ENCODE results near the gene ZNF385B.
"Not testable (repeated sequence)": the region's sequence is repeated elsewhere in the genome, so short reads cannot be mapped to it uniquely, and the experiment has no call there.

The ZNF385B gene

DNA sequence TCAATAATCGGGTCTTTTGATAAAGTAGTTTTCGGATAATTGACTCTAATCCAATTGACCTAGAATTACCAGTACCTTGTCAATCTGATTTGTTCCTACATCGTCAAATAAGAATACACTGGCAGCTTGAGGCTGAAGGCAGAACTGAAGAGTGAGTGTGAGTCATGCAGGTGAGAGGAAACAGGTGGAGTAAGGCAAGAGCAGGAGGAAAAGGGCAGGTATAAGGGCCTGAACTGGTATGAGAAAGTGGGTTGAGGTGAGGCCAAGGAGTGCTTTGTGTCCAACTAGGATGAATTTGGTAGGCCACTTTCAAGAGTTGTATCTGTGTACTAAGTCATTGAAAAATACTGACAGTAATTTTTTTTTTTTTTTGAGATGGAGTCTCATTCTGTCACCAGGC lies 186.0 kb downstream of the ZNF385B start:
- no peak for DNase-seq

- no peak for DNase-seq
Observed at GRCh38 chr2:179671043-179671981, 190.1 kb downstream of the ZNF385B start.

DNA sequence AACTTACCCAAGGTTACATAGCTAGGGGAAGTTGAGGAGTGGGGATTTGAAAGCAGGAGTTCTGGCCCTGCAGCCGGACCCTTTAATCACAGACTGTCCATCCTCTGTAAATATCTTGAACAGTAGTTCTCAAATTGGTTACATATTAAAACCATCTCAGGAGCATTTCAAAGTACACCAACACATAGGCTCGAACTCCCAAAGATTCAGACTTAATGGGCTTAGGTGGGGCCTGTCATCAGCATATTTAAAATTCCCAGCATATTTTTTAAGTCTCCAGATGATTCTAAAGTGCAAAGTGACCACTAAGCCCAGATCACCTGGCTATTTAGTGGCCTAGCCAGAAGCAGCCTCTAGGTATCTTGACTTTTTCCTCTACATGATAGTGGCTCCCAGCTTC lies 192.2 kb downstream of the ZNF385B start:
- no peak for DNase-seq

DNA sequence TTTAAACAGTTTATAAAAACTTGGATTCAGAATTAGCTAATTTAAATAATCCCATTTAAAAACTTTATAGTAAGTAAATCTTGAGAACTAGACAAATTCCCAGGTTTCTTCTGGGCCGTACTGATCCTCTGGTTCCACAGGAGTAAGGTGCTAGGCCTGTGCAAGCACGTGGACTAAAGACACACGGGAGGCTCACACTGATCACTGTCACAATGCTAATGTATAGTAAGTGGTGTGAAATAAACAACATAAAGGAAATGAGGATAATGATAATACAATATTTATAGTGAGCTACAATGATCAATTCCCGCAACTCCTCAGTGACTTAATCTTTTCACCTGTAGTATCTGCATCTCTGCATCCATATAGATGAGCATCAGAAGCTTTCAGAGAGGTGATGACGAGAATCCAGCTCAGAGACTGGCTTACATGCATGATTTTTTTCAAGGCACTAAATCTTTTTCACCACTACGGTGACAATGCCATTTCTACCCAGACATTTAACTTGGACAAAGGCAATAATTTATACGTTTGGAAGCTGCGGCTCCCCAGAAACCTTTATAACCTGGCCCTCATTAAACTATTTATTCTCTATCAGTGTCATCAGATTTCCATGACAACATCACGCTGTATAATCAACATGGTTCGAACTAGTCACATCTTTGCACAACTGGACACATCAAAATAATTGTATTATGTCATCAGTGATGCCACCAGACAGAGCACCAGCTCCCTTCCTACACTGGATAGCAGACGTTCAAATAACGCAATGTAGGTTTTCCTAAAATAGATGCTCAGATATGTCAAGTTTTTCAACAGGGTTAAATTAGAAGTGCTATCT lies 196.2 kb downstream of the ZNF385B start:
- no peak for DNase-seq

DNA sequence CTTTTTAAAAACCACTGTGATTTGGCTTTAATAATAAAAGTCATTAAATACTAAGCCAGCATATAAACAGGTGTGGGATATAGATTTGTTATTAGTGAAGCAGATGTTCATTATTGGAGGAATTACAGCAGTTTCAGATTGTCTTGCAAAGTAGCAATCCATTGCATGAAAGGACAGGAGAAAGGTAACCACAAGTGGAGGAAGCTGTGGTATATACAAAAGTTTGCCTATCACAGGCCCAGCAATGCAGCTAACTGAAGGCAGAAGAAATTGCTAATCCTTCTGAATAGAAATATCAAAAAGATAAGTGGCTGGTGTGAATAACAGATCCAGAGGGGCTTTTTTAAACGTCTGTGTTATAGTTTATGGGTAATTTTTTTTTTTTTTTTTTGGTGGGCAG lies 199.4 kb downstream of the ZNF385B start:
- DNase-seq = no peak

DNA sequence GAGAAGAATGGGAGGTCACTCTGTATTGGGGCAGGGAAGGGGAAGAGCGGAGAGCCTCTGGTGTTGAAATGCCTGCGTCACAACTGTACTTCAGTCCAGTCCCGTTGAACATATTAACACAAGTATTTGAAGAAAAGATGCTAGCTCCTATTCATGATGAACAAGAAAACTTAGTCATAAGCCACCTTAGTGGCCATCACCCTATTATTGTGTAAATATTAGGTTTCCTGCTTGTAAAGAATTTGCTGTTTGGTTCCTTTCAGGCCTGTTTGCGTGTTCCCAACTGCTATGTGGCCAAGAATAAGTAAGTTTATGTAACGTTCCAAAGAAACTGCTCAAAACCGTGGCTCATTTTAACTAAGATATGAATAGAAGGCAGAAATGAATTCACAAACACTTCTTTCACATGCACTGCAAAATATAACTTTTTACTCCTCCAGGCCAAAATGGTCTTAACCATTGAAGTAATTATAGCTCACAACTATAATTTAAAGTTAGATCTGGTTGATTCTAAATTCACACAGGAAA lies 204.3 kb downstream of the ZNF385B start:
- DNase-seq = no peak

- no peak for DNase-seq
Observed at GRCh38 chr2:179655627-179656026, 205.8 kb downstream of the ZNF385B start.

DNA sequence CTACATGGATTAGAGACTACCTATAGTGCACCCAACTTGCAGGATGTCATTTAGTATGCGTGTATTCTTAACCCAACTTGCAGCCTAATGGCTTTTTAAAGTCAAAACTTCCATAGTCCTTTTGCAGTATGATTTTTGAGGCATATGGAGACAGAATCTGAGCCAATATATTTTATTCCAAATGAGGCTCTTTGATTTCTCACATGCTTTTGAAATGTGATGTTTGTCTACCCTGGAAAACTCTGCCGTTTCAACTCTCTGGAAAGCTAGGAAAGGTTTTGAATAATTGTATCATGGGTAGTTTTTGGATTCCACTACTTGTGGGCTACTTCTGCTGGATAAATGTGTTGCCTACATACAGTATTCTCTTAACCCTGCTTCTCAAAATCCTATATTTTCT lies 206.6 kb downstream of the ZNF385B start:
- no peak for DNase-seq

- no peak for DNase-seq
Observed at GRCh38 chr2:179652296-179652695, 209.1 kb downstream of the ZNF385B start.

DNA sequence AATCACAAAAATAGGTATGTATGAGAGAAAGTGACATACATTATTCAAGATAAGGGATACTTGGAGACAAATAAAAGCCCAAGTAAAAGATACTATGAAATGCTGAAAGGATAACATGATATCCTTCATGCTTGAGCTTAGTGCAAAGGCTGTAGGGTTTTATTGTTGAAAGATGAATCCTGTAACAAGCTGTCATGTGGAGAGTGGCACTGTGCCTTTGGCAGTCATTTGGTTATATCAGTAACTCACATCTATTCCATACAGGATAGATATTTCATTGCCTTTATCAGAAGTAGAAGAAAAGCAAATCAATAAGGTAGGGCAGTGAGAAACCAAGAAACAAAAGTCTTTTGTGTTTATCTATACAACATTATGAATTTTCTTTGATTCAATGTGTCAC lies 211.0 kb downstream of the ZNF385B start:
- DNase-seq = no peak

- no peak for DNase-seq
Observed at GRCh38 chr2:179646862-179647587, 214.4 kb downstream of the ZNF385B start.

- DNase-seq = no peak
Observed at GRCh38 chr2:179646173-179646769, 215.1 kb downstream of the ZNF385B start.

DNA sequence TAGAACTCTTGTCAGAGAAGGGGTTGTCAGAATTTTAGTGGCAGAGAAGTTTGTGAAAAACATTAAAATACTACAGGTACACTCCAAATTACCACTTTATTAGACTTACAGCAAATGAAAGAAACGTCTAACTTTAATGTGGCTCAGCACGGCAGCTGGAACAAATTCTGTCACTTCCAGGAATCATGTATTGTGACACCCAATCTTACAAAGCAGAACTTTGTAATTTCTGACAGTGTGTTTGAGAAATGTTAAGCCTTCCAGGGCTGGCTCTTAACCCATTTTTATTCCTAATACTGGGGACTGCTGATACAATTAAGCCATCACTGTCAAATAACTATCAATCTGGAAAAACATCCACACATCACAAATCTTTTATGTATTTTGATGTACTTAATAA lies 216.4 kb downstream of the ZNF385B start:
- DNase-seq = no peak

DNA sequence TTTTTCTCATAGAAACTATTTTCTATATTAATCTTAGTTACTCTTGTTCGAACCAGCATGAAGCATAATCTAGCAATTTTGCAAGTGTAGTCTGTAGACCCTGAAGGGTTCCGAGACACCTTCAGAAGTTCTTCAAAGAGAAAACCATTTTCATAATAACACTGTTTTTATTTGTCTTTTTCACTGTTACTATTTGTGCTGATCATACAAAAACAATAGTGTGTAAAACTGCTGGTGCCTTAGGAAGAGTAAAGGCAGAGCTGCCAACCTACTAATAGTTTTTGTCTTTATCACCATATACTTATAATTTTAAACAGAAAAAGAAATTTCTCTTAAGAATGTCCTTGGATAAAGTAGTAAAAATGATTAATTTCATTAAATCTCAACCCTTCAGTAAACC lies 218.9 kb downstream of the ZNF385B start:
- no peak for DNase-seq

DNA sequence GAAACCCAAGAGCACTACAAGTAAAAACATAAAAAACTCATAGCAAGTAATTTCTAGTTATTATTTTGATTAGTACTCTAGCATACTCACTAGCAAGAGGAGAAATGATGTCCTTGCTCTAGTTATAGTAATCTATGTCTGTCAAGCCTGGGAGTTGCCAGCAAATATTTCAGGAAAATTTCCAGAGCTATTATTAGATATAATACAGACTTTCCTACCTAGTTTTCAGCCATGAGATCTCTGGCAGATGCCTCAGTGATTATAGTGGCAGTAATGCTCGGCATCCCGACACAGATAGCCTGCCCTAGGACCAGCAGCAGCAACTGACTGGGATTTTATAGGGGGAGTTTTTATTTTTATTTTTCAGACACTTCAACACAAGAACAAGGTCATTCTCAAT lies 224.4 kb downstream of the ZNF385B start:
- DNase-seq = no peak

GRCh38 chr2:179636100-179636980 lies 225.1 kb downstream of the ZNF385B start:
- no peak for DNase-seq

- DNase-seq = not testable (repeated sequence)
Observed at GRCh38 chr2:179631769-179632385, 229.5 kb downstream of the ZNF385B start.

- DNase-seq = not testable (repeated sequence)
Observed at GRCh38 chr2:179629776-179630175, 231.6 kb downstream of the ZNF385B start.

DNA sequence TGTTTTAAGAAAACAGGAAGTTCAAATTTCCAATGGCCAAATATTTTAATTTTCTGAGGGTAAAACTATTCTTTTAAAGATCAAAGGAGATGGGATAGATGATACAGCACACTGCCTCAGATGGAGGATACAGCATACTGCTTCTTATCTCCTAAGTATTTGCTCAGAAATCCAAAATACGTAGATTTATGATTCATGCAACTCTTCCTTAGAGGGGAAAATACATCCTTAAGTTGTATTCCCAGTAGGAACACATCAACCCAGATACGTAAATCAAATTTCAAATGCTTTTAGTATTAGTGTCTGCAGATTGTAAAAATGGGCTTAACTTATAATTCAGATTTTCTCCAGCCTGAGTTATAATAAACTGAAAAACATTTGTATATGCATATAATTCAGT lies 235.2 kb downstream of the ZNF385B start:
- DNase-seq = no peak

DNA sequence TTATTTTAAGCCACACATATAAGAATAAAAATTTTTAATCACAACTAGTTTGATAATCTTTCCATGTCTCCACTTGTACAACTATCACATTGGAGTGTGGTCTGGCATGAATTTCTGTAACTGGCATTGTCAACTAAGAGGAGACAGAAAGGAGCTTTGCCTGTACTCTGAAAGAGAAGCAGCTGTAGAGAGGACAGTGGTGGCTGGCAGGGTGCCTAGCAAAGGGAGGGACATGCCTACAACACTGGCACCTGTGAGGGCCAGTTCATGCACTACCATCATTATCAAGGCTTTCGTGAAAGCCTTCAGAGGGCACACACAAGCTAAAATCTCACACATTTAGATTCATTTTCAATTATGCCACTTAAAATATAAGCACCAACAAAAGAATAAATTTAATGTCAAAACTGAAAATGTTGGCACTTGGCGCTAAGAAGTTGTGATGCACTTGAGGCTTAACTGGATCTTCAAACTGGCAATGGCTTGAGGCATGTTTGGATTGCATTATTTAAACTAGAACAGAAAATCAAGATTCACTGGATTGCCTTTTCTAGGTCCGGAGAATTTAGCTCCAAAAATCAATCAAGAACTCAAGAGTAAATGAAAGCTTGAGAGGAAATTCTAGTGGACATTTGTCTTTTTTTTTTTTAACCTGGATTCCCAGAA lies 238.6 kb downstream of the ZNF385B start:
- no peak for DNase-seq
